HPDE6-E6E7 (cell line): ENCODE data around the gene KLHL11.
"Not testable (repeated sequence)": the region's sequence is repeated elsewhere in the genome, so short reads cannot be mapped to it uniquely, and the experiment has no call there.

Source experiments
- DNase-seq: peaks from one replicate; pipeline ENCODE4 v3.0.0; 2011; ENCODE audit warnings: missing footprints; ENCODE audit errors: extremely low spot score

Gene KLHL11

DNA sequence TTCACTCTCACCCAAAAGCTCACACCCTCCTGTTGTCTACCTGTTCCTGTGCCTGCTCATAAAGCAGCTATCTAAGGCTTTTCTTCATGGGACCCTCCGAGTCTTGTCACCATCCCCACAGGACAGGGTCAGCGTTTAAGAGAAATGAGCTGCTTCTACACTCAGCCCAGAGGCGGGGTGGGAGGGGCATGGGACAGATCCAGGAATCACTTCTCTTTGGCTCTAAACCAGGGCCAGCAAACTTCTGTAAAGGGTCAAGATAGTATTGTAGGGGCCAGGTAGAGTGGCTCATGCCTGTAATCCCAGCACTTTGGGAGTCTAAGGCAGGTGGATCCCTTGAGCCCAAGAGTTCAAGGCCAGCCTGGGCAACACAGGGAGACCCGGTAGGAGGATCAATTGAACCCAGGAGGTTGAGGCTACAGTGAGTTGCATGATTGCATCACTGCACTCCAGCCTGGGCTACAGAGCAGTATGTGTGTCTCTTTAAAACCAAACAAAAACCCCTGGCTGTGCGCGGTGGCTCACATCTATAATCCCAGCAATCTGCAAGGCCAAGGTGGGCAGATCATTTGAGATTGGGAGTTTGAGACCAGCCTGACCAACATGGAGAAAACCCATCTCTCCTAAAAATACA, 23.2 kb upstream of the KLHL11 start:
- DNase-seq: no peak

DNA sequence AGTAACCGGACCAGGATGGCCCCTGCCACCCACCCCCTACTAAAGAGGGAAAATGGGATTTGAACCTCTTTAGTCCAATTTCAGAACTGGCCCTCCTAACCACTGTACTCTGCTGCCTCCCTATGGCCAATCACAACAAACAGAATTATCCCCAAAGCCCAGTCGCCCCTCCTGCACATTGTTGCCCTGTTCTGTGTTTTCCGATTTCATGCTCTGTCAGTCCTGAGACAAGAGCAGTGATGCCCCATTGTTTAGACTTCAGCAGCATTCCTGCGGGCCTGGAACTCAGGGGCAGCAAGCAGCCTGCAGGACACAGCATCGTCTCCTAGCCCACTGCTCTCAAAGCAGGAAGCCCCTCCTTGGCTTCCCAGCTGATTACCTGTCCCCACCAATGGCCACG, 20.5 kb upstream of the KLHL11 start:
- DNase-seq: no peak

DNA sequence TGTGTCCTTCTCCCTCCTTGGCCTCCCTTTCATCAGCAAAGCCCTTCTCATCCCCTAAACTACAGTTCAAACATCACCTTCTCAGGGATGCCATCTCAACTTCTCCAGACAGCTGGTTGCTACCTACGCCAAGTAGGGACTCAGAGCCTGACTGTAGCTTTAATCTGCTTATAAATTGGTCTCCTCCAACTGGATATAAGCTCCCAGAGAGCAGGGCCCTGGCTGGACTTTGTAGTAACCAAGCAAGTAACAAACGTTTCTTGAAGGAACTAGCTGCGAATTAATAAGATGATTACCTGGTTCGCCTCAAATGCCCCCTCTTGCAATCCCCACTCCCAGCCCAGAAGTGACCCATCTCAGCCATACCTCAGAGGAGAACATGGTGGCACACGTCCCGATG, 17.5 kb upstream of the KLHL11 start:
- no peak for DNase-seq

DNA sequence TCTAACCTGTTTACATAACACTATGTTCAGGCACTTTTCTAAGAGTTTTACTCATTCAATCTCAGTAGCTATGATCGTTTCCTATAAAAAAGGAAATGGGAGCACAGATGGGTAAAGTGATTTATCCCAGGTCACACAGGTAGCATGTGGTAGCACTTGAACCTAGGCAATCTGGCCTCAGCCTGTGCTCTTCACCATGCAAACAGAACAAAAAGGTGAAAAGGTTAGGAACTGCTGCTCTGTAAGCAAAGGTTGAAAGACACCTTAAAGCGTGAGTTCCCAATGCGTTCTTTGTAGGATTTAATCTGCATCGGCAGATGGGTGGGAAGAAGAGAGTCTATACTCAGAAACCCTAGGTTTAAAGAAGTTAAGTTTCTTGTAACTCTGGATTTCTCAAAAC, 14.9 kb upstream of the KLHL11 start:
- DNase-seq: no peak

DNA sequence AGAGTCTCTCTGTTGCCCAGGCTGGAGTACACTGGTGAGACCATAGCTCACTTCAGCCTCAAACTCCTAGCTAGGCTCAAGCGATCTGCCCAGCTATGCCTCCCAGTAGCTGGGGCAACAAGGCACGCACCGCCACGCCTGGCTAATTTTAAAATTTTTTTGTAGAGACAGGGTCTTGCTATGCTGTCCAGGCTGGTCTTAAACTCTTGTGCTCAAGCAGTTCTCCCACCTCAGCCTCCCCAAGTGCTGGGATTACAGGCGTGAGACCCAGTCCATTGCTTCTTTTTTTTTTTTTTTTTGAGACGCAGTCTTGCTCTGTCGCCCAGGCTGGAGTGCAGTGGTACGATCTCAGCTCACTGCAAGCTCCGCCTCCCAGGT, 9.1 kb upstream of the KLHL11 start:
- DNase-seq: not testable (repeated sequence)

DNA sequence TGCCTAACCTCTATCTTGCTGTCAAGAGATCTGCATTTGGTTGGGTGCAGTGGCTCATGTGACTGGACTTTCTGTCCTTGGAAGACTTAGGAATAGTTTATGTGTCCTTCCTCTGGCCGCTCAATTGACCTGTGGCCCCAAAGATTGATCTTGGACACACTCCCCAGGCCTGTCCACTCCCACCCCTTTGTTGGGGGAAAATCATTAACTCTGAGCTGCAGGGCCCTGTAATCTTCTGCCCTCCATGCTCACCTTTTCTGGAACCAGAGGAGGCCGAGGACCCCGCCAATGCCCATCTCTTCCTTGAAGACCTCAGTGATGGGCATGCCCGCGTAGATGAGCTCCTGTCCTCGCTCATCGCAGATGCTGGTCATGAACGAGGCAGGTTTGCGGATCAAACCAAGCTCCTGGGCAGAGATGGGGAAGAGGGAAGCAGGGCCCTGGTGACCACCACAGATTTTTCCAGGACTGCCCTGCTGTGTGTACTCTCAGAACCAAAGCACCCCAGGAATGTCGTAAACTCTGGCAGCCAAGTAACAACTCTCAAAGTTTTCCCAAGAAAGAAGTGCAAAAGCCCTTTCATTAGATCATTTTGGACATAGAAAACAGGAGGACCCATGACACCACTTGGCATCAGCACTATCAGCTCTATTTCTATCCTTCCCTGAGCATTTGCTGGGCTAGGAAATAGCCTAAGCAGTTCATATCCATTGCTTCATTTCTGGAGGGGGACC, 8.5 kb upstream of the KLHL11 start:
- DNase-seq: no peak

DNA sequence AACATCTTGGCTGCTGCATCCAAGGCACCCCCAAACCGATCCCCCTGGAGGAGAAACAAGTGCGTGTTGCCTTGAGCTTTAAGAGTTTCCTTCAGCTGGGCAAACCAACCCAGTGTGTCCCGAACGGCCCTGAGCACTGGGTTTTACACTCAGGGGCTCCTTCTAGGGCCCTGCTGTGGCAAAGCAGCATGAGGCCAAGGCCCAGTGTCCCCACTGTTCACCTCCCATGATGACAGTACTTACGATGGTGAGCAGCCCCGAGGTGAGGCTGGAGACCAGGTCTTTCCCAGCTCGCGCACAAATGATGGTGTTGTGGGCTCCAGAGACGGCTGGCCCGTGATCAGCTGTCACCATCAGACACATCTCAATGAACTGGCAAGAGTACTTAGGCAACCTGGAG, 6.6 kb upstream of the KLHL11 start:
- DNase-seq: no peak

DNA sequence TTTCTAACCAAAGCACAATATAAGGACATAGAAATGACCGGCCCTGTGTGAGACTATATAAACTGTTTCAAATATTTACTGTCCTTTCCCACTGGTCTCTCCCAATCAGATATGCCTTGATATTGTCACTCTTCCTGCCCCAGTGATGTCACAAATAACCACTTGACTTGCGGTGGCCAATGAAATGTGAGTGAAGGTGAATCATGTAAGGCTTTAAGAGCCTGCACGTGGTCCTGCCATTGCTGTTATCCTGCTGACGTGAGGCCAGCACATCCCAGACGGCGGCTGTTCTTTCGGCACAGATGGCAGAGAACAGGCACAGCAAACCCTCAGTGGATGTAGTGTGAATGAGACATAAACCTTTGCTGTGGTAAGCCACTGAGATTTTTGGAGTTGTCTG, 5.4 kb upstream of the KLHL11 start:
- DNase-seq: no peak

DNA sequence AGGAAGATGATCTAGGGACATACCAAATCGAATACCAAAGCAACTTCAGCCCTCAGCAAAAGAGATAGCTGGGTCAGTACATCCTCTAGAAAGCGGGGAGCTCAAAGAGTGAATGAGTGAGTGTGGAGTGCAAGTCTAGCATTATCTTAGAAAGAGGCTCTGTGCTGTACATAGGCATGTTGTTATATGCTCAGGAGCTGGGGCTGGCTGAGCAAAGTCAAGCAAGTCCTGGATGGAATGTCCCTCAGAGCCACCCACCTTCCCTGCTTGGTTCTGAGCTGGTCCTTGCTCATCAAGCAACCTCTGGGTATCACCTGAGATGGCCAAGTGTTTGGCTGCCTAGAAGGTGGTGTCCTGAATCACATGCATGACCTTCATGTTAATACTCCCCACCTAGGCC, 4.9 kb upstream of the KLHL11 start:
- no peak for DNase-seq

DNA sequence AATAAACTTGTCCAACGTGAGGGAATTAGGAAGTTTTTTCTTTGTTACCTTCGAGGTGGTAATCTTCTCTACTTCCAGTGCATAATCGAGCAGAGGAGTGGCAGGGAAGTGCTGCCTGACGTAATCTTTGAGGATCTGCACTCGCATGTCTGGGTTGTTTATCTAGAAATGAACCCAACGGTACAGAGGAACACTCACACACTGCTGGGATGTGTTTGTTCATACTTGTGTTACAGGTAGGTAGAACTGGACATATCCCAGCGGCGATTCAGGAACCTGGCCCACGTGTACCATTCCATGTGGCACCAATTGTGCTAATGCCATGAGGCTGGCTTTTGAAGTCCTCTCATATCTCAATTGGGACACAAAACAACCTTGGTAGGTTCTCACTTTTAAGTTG, 4.2 kb upstream of the KLHL11 start:
- no peak for DNase-seq

DNA sequence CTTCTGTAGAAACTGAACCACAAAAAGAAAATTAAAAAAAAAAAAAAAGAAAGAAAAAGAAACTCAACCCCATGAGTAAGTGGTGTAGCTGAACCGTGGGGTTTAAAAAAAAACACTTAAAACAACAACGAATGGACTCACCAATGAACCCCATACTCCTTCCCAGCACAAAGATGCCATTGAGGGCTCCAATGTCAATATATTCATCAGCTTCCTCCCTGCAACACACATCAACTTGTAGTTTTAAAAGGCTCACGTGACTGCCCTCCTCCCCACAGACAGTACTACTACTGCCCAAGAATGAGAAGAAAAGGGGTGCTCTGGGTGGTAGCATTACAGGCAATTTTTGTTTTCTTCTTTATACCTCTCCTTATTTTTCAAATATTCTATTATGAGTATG, 3.3 kb upstream of the KLHL11 start:
- DNase-seq: no peak

DNA sequence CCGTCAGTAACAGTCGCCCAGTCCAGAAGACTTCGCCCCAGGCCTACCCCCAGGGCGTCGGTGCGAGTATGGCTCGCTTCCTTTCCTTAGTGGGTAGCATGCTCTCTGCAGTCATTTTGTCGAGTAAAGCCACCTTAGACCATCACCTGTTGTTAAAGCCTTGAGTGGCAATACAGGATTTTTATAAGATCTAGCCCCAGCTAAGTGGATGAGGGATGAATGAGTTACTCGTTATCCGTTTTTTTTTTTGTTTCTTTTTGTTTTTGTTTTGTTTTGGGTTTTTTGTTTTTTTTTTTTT, 322 bp upstream of the KLHL11 start:
- DNase-seq: no peak

DNA sequence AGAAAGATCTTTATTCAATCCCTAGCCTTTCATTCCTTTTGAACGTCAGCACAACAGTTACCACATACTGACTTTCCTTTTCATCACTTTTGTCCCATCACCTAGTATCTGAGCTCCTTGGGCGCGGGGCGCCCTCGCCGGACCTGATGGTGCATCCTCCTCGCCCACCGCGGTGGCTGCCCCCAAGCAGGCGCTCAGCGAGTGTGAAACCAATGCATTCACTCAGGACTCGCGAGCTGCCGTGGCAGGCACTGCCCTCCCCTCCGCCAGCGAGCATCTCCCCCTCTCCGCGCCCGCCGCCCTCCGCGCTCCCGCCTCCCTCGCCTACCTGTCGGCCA, 756 bp downstream of the KLHL11 start:
- no peak for DNase-seq

DNA sequence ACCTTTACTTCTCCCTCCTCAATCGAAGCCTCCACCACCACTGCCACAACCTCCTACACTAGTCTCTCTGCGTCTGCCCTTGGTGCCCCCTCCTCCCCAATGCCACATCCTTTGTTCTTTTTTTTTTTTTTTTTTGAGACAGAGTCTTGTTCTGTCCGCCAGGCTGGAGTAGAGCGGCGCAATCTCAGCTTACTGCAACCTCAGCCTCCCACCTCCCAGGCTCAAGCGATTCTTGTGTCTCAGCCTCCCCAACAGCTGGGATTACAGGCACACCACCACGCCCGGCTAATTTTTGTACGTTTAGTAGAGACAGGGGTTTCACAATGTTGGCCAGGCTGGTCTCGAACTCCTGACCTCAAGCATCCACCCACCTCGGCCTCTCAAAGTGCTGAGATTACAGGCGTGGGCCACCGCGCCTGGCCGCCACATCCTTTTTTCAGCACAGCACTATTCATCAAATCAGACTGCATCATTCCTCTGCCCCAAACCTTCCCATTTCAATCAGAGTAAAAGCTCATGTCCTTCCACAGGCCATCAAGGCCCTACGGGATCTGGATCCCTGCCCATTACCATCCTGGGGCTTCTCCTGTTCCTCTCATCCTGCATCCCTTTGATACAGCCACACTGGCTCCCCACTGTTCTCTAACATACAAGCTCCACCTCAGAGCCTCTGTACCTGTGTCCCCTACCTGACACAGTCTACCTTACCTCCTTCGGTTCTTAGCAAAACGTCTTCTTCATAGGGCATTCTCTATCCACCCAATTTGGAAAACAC, 2.0 kb downstream of the KLHL11 start:
- DNase-seq: no peak

DNA sequence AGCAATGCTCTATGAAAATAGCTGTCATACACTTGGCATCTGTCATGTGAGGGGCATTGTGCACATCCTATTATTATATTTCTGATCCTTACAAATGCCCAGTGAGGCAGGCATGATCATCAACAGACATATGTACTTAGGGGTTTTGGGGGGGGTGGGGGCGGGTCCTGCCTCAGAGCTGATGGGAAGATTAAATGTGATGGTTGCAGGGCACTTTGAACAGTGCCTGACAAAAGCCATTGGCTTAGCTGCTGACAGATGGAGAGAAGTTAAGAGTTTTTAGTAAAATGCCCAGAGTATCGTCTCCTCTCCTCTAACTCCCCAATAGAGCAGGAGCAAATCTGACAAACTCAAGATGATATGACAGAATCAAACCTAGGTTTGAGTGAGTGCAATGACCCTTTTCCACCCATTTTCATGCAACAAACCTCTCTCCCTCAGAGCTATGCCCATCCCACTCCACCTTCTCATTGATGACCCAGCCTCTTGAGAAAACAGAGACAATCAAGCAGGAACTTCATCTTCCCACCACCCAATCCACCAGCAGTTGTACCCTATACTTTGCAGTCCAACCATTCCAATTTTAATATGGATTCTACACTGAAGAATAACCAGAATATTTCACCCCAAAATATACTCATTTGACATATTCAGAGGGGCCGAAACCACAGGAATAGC, 4.8 kb downstream of the KLHL11 start:
- DNase-seq: no peak

DNA sequence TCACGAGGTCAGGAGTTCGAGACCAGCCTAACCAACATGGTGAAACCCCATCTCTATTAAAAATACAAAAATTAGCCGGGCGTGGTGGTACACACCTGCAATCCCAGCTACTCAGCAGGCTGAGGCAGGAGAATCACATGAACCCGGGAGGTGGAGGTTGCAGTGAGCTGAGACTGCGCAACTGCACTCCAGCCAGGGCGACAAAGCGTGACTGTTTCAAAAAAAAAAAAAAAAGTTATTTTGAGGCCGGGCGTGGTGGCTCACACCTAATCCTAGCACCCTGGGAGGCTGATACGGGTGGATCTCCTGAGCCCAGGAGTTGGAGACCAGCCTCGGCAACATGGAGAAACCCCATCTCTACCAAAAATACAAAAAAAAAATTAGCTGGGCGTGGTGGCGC, 13.8 kb downstream of the KLHL11 start:
- not testable (repeated sequence) for DNase-seq

DNA sequence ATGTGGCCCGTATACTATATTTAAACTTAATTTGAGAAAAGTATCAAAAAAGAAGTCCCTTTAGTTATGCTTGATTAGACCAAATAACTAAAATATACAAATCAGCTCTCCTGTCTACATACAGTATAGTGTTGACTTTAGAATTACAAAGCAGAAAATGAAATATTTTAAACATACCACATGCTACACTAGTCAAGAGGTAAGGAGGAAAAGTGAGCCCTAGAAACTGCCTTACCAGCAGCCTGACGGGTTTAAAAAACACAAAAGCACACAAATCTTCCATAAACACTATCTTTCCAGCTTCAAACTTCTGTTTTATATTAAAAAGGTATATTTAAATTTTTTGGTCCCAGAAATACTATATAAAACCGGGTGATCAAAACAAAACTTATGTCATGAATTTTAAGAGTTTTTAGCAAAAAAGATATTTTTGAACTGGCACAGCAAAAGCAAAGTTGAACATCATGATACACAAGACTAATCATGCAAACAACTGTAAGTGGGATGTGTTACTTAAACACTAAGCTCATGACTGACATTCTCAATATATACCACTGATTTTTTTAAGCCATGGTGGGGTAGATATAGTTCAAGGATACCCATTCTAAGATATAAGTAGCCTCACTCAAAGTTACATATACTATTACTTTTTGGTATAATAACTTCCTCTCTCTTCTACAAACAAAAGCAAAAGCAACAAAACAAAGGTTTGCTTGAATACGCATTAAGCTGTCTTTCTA, 15.8 kb downstream of the KLHL11 start:
- no peak for DNase-seq

DNA sequence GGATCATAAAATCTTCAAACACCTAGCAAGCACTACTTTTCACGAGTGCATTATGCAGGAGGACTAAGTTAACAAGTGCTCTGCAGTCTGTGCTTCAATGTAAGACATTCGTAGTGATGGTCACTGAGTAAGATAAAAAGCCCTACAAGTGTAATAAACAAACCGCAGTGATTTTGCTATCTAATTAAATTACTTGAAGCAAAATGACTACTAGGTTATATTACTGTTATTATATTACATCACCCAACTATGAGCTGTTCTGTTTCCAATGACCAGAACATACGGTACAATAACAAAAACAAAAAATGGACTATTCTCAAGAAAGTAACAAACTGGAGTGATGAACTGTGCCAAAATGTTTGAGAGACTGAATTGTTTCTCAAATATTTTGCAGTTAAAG, 16.4 kb downstream of the KLHL11 start:
- no peak for DNase-seq

DNA sequence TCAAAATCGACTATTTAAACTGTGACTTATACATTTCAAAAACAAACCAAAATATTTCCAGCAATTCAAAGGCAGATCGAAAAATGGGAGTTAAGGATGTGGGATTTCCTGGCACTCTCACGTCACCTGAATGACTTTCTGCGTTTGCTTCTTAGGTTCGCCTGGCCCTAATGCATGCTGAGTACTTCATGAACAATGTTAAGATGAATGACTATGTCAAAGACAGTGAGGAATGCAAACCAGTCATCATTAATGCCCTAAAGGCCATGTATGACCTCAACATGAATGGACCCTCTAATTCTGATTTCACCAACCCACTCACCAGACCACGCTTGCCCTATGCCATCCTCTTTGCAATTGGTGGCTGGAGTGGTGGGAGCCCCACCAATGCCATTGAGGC, 20.3 kb downstream of the KLHL11 start:
- no peak for DNase-seq

DNA sequence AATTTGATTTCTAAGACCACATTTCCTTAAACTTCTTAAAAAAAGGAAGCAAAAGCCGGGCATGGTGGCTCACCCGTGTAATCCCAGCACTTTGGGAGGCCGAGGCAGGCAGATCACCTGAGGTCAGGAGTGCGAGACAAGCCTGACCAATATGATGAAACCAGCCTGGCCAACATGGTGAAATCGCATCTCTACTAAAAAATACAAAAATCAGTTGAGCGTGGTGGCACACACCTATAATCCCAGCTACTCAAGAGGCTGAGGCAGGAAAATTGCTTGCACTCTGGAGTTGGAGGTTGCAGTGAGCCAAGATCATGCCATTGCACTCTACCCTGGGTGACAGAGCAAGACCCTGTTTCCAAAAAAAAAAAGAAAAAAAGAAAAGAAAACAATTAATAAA, 24.4 kb downstream of the KLHL11 start:
- DNase-seq: not testable (repeated sequence)

DNA sequence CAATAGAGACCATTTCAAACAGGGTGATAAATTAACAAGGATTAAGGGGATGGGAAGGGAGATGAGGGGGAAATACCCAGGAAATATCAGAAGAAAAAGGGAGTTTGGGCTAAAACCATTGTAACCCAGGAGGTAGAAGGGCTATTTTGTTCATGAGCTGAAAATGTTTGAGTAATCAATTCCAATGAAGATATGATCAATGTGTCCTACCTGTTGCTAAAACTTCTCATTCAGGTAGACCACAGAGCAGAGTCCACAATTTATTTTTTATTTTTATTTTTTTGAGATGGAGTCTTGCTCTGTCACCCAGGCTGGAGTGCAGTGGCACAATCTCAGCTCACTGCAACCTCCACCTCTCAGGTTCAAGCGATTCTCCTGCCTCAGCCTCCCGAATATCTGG, 25.8 kb downstream of the KLHL11 start:
- DNase-seq: not testable (repeated sequence)
